HG03521 (cell line): ENCODE measurements around the gene KYNU.
A peak's percentile ranks its signal among the peaks of the same experiment; 100 is the strongest.
"Not testable (repeated sequence)": the region's sequence is repeated elsewhere in the genome, so short reads cannot be mapped to it uniquely, and the experiment has no call there.

Experiments
- ATAC-seq: cut with Tn5 transposase; IDR thresholded peaks from one replicate; pipeline ENCODE4 v1.9.1; 2021; ENCODE audit warnings: mild to moderate bottlenecking, moderate library complexity; ENCODE audit not compliant: unreplicated experiment

Gene KYNU

DNA sequence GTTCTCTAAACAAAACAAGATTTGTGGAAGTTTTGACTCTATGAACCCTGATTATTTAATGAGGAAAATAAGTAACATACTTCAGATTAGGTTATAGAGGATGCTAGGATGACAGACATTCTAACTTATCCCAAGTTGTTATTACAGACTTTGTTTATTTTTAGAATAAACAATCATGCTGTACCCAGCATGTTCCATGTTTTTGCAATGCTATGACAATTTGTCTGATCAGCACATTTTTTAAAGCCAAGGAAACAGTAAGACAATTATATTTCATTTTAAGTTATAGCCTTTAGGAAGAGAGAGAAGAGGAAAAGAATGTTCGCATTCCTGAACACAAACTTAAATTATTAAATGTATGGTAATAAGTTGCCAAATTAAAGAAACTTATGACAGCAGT lies 119.8 kb downstream of the KYNU start:
- ATAC-seq, result no peak

DNA sequence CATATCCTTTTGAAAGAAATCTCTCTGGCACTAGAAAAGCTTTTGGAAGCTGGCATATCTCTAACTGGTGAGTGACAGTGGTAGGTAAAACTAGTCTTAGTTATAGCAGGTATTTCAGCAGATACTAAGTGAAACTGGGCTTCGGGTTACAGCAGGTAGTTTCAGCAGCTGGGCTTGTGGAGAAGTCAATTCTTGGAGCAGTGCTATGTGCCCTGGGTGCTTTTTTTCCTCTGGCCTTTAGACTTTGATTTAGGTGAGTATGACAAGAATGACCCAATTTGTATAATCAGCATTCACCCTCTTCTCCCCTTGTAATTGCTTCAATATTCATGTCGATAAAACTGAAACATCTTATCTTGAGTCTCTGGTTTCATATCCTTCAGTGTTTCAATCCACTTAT lies 123.1 kb downstream of the KYNU start:
- ATAC-seq, result no peak

DNA sequence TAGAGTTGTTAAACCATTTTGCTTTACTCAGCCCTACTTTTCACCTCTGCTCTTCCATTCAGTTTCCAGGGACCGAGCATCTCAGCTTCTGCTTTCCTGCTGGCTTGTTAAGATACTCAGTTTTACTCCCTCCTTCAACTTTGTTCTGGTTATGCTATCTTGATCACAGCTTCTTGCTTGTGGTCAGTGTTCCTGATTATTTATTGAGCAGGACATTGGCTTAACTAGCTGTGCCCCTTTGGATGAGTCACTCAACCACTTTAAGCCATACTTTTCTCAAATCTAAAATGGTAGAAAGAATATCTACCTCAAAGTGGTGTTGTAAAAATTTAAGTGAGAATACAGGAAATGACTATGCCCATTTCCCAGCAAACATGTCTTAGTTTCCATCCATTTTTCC lies 124.0 kb downstream of the KYNU start:
- ATAC-seq, result no peak

DNA sequence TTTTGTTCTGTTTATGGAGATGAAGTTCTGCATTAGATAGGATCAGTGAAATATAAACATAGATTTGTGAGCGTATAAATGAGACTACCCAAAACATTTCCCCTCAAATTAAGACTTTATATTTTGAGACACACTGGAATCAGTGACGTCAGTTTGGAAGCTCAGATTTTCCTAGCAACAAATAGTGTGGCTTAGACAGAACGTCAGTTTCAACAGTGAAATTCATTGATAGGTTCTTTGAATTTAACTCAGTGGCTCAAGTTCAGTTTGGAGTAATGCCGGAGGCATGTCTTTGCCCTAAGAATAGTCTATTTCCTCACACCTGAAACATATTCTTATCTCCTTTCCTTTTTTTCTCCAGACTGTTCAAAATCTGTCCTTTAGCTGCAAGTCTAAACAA lies 138.2 kb downstream of the KYNU start:
- ATAC-seq, result no peak

DNA sequence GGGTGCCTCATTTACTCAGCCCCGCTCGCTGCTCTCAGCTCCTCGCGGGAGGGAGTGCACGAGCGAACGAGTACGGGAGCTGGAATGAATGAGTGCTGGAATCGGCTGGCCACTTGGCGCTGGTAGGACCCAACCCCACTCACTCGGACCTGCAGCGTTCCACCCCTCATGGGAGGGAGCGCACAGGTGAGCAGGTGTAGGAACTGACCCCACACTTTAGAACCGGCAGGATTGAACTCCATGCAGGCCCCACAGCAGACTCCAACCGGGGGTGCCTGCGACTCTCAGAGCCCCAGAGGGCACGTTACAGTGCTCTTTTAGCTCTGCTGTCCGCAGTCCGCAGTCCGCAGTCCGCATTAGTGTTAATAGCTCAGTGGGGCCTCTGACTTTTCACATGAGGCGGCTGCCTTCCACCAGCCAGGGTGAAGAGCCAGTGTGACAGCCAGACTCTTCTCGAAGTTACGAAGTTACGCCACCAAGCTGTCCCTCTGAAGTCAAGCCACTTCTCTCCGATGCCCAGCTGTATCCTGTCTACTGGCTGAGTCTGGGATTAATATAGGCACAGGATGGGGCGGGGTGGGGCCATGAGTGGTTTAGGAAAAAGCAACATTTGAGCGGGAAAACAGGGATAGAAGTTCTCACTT lies 149.1 kb downstream of the KYNU start:
- ATAC-seq, result no peak

DNA sequence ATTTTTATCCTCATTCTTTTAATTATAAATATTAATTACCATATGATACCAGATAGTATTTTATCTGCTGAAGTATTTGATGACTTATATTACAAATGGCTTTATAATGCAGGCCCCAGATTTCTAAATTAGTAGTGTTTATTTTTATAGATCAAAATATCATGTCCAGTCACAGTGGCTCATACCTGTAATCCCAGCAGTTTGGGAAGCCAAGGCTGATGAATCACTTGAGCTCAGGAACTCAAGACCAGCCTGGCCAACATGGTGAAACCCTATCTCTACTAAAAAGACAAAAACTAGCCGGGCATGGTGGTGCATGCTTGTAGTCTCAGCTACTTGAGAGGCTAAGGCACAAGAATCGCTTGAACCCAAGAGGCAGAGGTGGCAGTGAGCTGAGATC lies 151.7 kb downstream of the KYNU start:
- no peak for ATAC-seq

DNA sequence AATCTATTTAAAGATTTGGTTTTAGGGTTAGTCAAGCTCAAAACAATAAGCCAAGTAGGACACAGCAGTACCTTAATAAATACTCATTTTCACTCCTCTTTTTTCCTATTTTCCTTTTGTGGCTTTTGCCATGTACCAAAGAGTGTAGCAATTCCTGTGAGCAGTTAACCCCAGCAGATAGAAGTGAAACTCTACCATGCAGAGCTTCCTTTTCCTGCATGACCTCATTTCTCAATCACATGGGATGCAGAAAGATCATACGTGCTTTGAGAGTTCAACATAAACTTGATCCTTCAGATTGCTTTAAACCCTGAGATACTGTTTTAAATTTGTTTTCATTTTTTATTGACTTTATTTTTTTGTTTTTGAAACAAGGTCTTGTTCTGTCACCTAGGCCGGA lies 152.7 kb downstream of the KYNU start:
- no peak for ATAC-seq

DNA sequence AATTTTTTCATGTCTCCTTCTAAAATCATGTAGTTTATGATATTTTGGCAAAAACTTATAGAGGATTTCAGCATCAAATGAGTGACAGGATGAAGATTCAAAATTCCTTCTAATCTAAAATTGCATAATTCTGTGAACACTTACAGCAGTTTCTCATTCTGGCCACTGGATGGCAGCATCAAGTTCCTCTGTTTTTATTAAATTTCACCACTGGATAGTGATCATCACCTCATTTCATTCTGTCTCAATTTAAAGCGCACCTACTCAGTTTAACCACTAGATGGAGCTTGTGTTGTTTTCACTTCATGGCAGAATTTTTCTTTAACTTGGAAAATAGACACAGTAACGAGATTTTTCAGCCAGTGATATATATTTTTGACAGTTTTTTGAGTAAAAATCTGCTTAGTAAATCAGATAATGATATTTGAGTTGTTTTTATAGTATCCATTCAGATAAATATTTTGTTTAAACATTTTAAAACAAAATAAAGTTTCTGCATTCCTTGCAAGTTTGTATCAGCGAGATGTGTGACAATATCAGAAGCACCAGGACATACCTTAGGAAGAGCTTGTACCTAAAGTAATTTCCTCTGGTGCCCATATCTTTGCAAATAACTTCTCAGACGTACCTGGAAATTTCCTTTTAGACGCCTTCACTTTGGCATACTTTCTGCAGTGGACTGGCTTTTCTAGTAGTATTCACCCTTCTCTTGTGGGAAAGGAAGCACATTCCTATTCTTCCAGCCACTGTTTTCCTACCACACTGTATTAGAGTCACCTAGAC lies 157.0 kb downstream of the KYNU start:
- ATAC-seq, result peak; percentile 84

DNA sequence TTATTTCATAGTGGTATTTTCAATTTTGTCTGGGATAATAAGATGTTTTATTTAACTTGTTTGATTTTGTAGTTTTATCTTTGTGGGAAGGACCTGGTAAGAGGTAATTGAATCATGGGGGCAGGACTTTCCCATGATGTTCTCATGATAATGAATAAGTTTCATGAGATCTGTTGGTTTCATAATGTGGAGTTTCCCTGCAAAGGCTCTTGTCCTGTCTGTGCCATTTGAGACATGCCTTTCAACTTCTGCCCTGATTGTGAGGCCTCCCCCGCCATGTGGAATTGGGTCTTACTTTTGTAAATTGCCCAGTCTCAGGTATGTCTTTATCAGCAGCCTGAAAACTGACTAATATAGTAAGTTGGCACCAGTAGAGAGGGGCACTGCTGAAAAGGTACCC lies 174.0 kb downstream of the KYNU start:
- no peak for ATAC-seq

DNA sequence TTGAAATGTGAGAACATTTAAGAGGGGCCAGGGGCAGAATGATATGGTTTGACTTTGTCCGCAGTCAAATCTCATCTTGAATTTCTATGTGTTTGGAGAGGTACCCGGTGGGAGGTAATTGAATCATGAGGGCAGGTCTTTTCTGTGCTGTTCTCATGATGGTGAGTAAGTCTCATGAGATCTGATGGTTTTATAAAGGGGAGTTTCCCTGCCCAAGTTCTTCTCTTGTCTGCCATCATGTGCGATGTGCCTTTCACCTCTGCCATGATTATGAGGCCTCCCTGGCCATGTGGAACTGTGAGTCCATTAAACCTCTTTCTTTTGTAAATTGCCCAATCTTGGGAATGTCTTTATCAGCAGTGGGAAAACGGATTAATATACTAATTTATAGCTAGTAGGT lies 176.0 kb downstream of the KYNU start:
- ATAC-seq, result not testable (repeated sequence)

DNA sequence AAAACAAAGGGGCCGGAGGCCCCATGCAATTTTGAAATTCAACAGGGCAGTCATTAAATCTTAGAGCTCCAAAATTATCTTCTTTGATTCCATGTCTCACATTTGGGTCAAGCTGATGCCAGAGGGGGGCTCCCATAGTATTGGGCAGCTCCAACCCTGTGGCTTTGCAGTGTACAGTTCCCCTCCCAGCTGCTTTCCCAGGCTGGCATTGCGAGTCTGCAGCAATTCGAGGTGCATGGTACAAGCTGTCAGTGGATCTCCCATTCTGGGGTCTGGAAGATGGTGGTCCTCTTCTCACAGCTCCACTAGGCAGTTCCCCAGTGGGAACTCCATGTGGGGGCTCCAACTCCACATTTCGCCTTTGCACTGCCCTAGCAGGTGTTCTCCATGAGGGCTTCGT lies 179.1 kb downstream of the KYNU start:
- ATAC-seq, result no peak

DNA sequence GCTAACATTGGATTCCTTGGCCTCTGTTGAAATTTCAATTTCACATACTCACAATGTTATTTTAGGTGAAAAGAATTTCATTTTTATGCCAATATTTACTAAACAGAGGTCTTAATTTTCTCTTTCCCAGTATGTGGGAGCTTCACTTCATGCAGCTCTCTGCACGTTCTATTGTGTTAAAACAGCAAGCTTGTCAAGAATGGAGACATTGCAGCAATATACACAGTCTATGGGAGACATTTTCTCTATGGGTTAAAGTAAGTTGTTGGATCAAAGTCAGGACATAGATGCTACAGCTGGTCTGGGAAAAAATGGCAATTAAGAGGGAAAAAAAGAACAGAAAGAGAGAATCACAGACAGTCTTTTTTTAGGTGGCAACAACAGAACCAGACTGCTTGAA lies 181.4 kb downstream of the KYNU start:
- ATAC-seq, result no peak

DNA sequence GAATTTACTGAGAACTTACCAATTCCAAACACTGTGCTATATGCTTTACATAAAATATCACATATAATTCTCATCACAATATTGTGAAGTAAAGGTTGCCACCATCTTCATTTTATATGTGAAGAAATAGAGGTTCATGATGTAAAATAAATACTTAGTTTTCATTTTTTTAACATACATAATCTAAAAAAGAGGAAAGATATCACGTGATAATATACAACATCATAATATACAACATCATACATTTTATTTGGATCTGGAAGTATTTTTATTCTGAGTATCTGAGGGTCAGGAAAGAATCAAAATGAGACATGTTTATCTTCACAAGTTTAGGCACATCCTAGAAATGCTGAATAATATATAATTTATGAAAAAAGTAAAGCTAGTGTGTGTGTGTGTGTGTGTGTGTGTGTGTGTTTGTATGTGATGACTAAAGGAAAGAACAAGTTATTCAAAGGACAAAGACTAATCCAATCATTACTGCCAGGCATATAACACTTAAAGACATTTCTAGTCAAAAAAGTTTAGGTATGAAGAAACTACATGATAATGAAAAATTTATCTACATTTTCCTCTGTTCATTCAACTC lies 186.2 kb downstream of the KYNU start:
- no peak for ATAC-seq

DNA sequence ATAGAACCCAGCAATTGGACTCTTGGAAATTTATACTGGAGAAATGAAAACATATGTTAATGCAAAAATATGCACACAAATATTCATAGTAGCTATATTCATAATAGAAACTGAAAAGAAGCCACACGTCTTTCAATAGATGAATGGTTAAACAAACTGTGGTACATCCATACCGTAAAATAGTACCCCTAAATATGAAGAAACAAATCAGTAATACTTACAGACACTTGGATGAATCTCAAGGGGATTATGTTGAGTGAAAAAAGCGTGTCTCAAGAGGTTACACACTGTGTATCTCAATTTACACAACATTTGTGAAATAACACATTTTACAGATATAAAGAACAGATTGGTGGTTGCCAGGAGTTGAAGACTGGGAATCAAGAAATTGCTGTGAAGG lies 190.6 kb downstream of the KYNU start:
- ATAC-seq, result no peak

DNA sequence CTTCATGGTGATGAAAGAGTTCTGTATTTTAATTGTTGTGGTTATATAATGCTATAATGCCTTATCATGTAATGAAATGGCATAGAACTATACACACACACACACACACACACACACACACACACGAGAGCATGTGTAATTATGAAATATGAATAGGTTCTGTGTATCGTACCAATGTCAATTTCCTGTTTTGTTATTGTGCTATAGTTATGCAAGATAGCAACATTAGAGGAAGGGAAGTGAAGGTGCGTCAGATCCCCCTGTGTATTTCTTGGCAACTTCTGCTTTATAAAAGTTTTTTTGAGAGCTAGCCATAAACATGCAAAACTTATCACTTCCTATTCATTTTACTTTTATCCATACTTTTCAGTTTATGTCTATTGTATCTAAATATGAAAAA lies 191.0 kb downstream of the KYNU start:
- no peak for ATAC-seq

DNA sequence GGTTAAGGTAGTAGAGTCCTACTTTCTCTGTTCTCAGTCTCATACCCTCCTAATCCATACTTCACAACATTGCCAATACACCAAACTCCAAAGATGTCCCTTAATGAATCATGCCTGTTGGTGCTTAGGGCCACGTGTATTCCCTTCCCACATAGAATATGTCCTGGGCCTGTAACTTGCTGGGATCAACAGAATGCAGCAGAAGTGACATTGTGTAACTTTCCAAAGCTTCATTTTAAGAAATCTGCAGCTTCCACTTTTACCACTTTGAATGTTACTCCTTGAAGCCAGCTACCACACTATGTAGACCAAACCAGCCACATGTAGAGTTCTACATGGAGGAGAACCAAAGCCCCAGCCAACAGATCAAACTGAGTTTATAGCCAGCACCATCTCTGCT lies 193.2 kb downstream of the KYNU start:
- no peak for ATAC-seq

DNA sequence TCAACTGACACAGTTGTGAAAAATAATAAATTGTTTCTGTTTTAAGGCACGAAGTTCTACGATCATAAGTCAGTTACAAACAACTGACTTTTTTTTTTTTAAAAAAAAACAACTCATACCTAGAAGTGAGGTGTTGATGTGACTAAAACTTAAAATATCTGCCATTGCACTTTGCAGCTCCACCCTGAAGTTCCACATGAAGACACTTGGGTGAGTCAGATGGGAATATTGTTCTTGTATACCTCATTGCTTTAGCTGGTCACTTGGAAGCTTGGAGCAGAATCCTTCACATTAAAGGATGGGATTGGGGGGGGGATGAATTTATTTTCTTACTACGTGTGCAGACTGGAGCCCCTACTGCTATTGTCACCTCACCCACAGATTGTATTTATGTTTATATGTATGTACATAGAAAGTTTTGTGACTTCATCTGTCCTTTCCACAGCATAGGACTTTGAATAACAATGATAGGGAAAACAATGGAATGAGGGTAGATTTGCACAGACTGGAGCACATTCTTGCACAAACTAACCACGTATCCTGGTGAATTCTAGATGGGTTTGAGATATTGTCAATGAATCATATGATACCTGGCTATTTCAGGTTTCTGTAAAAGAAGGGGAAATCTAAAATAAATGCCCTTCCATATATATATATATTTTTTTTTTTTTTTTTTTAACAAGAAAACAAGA lies 193.9 kb downstream of the KYNU start:
- no peak for ATAC-seq

DNA sequence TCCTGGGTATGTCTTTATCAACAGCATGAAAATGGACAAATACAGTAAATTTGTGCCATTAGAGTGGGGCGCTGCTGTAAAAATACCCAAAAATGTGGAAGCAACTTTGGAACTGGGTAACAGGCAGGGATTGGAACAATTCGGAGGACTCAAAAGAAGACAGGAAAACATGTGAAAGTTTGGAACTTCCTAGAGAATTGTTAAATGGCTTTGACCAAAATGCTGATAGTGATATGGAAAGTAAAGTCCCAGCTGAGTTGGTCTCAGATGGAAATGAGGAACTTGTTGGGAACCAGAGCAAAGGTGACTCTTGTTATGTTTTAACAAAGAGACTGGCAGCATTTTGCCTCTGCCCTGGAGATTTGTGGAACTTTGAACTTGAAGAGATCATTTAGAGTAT lies 197.4 kb downstream of the KYNU start:
- ATAC-seq, result not testable (repeated sequence)

DNA sequence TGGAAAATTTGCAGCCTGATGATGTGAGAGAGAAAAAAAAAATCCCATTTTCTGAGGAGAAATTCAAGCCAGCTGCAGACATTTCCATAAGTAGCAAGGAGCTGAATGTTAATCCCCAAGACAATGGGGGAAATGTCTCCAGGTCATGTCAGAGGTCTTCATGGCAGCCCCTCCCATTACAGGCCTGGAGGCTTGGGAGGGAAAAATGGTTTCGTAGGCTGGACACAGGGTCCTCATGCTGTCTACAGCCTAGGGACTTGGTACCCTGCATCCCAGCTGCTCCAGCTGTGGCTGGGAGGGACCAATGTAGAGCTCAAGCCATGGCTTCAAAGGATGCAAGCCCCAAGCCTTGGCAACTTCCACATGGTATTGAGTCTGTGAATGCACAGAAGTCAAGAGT lies 198.2 kb downstream of the KYNU start:
- ATAC-seq, result no peak

DNA sequence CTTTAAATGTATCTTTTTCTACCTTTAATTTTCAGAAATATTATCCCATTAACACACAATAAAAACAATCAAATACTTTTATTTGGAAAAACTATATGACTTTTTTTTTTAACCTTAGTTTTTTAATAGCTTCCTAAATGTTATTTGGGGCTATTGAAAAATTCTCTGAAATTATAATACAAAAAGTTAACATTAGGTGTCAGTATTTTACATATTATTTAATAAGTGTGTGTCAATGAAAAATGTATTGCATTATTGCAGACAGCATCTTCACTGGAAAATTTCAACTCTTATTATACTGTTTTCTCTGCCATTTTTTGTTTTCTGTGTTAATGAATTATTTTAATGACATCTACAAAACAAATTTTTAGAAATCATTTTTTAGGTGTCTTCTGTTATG lies 200.6 kb downstream of the KYNU start:
- no peak for ATAC-seq

DNA sequence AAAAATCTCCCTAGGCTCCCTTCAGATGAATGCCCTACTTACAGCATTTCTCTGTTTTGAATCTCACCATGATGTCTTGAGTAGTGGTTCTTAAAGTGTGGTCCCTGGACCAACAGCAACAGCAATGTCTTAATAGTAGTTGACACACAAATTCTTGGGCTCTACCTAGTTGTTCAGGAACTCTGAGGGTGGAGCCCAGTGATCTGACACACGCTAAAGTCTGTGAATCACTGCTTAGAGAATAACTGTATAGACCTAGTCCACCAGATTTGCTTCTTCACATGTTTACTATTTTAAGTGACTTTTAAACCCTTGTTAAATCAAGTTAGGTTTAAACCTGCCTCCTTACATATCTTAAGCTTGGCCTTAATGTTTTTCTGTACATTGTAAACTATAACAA lies 204.2 kb downstream of the KYNU start:
- ATAC-seq, result no peak

DNA sequence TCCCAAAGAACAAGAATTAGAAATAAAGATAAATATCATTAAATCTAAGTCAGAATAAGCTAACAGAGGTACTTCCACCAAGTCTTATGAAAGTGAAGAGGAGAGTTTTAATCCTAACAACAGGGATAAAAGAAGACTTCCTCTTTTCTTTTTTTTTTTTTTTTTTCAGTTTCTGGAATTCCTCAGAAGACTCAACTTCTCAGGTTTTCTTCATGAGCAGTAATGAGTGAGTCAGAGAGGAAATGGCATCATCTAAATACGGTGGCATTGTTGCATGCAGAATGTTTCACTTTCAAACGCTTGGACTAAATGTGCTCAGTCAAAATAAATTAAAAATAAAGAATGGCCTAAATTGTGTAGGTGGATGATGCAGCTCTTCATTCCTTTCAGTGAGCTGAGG lies 206.2 kb downstream of the KYNU start:
- no peak for ATAC-seq
